B cell (primary cell): ENCODE results near the gene GSX1.

Experiments used
- CTCF ChIP-seq: fragments of 200-600 bp; IDR thresholded peaks from one replicate; pipeline ENCODE4 v1.8.0; 2022; ENCODE audit warnings: antibody characterized with exemption, mild to moderate bottlenecking
- EZH2 ChIP-seq: IDR thresholded peaks from 2 replicates; pipeline ENCODE4 v1.6.1; 2012; ENCODE audit warnings: borderline replicate concordance, low read depth, mild to moderate bottlenecking, moderate library complexity, low read length; ENCODE audit not compliant: insufficient read depth, poor library complexity, severe bottlenecking

- TF ChIP-seq CTCF (peak; percentile 90), EZH2 (no peak)
Measured at GRCh38 chr13:27826379-27827353, 34.4 kb downstream of the GSX1 start.
